Activated naive CD8-positive, alpha-beta T cell (primary cell): ENCODE data around the gene ECSIT.

Source experiments
- H3K27ac Mint-ChIP-seq: one replicate; pipeline ENCODE4 v1.8.0; 2021; ENCODE audit warnings: mixed read lengths
- H3K27me3 Mint-ChIP-seq: one replicate; pipeline ENCODE4 v1.8.0; 2021; ENCODE audit warnings: mixed read lengths
- H3K36me3 Mint-ChIP-seq: one replicate; pipeline ENCODE4 v1.8.0; 2021; ENCODE audit warnings: mixed read lengths
- H3K4me1 Mint-ChIP-seq: one replicate; pipeline ENCODE4 v1.8.0; 2021; ENCODE audit warnings: low read depth, mixed read lengths
- H3K4me3 Mint-ChIP-seq: one replicate; pipeline ENCODE4 v1.8.0; 2021; ENCODE audit warnings: mild to moderate bottlenecking, mixed read lengths
- H3K9me3 Mint-ChIP-seq: one replicate; pipeline ENCODE4 v1.8.0; 2021; ENCODE audit warnings: low read depth, mixed read lengths

The ECSIT gene

DNA sequence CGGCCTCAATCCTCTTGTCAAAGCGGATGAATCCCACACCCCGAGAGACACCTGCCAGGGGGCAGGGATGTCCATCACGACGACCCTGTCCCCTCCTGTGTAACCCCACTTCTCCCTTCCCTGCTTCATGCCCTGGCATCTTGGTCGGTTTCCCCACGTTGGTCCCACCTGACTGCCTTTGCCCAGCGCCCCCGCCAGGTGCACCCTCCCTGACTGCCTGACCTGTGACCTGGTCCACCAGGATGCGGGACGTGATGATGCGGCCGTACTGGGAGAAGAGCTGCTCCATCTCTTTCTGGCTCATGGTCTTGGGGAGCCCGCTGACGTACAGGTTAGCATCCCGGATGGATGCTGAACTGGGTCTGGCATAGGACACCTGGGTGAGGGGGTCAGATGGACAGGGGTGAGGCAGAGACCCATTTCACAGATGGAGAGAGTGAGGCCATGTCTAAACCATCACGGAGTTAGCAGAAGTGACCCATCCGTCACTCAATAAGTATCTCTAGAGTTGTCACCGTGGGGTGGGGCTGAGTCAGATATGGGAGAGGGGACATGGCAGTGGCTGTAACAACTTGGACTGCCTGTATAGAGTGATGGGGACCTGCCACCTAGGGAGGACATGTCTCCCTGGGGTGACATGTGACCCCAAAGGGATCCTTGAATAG, 70.6 kb downstream of the ECSIT start:
- no peaks in the 10 kb centered on the region for H3K9me3 Mint-ChIP-seq
- H3K4me3 Mint-ChIP-seq, result no peak overlapping the region
- H3K4me1 Mint-ChIP-seq, result no peaks in the 10 kb centered on the region
- H3K27me3 Mint-ChIP-seq, result peaks cover 8% of the 10 kb centered on the region
- H3K36me3 Mint-ChIP-seq, result no peaks in the 10 kb centered on the region
- H3K27ac Mint-ChIP-seq, result no peak overlapping the region

- no peak overlapping the region for H3K4me3 Mint-ChIP-seq
- no peak overlapping the region for H3K27ac Mint-ChIP-seq
- no peaks in the 10 kb centered on the region for H3K36me3 Mint-ChIP-seq
- no peaks in the 10 kb centered on the region for H3K4me1 Mint-ChIP-seq
- H3K27me3 Mint-ChIP-seq, result peaks cover 8% of the 10 kb centered on the region
- H3K9me3 Mint-ChIP-seq, result no peaks in the 10 kb centered on the region
These were observed 71.1 kb downstream of the ECSIT start for GRCh38 chr19:11457831-11458230.

DNA sequence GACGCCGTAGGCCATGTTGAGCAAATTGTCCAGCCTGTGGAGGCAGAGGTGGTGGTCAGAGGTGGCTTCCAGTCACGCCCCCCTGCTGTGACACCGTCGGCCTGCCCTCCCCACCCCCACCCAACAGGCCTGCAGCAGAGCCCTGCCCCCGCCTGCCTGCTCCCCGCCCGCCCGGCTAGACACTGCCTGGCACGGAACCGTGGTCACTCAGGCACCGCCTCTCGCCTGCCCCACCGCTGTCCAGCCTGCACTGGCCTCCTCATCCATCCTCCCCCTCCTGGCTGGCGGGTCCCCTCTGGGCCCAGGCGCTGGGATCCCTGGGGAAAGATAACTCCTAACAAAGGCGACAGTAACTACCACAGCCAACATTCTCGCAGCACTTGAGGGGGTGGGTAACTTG, 71.8 kb downstream of the ECSIT start:
- H3K27ac Mint-ChIP-seq, result no peak overlapping the region
- no peaks in the 10 kb centered on the region for H3K36me3 Mint-ChIP-seq
- no peak overlapping the region for H3K4me3 Mint-ChIP-seq
- H3K27me3 Mint-ChIP-seq, result peaks cover 8% of the 10 kb centered on the region
- H3K9me3 Mint-ChIP-seq, result no peaks in the 10 kb centered on the region
- no peaks in the 10 kb centered on the region for H3K4me1 Mint-ChIP-seq

GRCh38 chr19:11456659-11457058, 72.3 kb downstream of the ECSIT start:
- Mint-ChIP-seq H3K27me3 (peaks cover 8% of the 10 kb centered on the region), H3K36me3 (no peaks in the 10 kb centered on the region), H3K27ac (no peak overlapping the region), H3K4me3 (no peak overlapping the region), H3K4me1 (no peaks in the 10 kb centered on the region), H3K9me3 (no peaks in the 10 kb centered on the region)
